T47D (cell line): ENCODE measurements around the gene UBE2J2.

Experiments
- DNase-seq, 2 experiments: peaks; one replicate each; pipeline versions ENCODE4 v3.0.0 to v3.0.0-alpha.2; 2011 to 2012; ENCODE audit warnings: low read depth in 1 of 2, low spot score in 1 of 2
- JUND ChIP-seq: IDR thresholded peaks from 2 replicates; pipeline ENCODE4 v1.6.1; 2012; ENCODE audit warnings: low read depth
- in situ Hi-C: cut with HindIII; loops from 2 replicates; pipeline ENCODE4 v1.10.0; 2016; ENCODE audit warnings: low sequenced_read_pairs, low pct_unique_long_range_greater_than_20kb

Gene UBE2J2

GRCh38 chr1:1286313-1287261, 12.9 kb upstream of the UBE2J2 start:
- in situ Hi-C loops = no loop called here
- DNase-seq = no peak
- TF ChIP-seq JUND = no peak

- TF ChIP-seq JUND = no peak
- in situ Hi-C loops = no loop called here
- DNase-seq = no peak
Measured at GRCh38 chr1:1285611-1286311, 12.1 kb upstream of the UBE2J2 start.

- in situ Hi-C loops = no loop called here
- no peak for DNase-seq
- TF ChIP-seq JUND = no peak
Measured at GRCh38 chr1:1285102-1285571, 11.5 kb upstream of the UBE2J2 start.

GRCh38 chr1:1284221-1285101, 10.8 kb upstream of the UBE2J2 start:
- in situ Hi-C loops = no loop called here
- DNase-seq = no peak
- no peak for TF ChIP-seq JUND

- no peak for TF ChIP-seq JUND
- in situ Hi-C loops = no loop called here
- no peak for DNase-seq
Measured at GRCh38 chr1:1283821-1284220, 10.2 kb upstream of the UBE2J2 start.

GRCh38 chr1:1282998-1283397, 9.3 kb upstream of the UBE2J2 start:
- DNase-seq = no peak
- in situ Hi-C loops = no loop called here
- TF ChIP-seq JUND = no peak

GRCh38 chr1:1281533-1282321, 8.1 kb upstream of the UBE2J2 start:
- TF ChIP-seq JUND = no peak
- in situ Hi-C loops = no loop called here
- DNase-seq = no peak

GRCh38 chr1:1280782-1281481, 7.3 kb upstream of the UBE2J2 start:
- in situ Hi-C loops = no loop called here
- no peak for TF ChIP-seq JUND
- DNase-seq = no peak

GRCh38 chr1:1279028-1279427, 5.4 kb upstream of the UBE2J2 start:
- in situ Hi-C loops = no loop called here
- TF ChIP-seq JUND = no peak
- DNase-seq = no peak

- DNase-seq = no peak
- in situ Hi-C loops = no loop called here
- TF ChIP-seq JUND = no peak
Measured at GRCh38 chr1:1278620-1279019, 5.0 kb upstream of the UBE2J2 start.

- no peak for TF ChIP-seq JUND
- DNase-seq = no peak
- in situ Hi-C loops = no loop called here
Measured at GRCh38 chr1:1275836-1276235, 2.2 kb upstream of the UBE2J2 start.
